CD1c-positive myeloid dendritic cell (primary cell): ENCODE measurements around the gene CELF3.

Source experiments
- DNase-seq: peaks from one replicate; pipeline ENCODE4 v3.0.0-alpha.2; 2016; ENCODE audit errors: extremely low spot score

CELF3 gene

DNA sequence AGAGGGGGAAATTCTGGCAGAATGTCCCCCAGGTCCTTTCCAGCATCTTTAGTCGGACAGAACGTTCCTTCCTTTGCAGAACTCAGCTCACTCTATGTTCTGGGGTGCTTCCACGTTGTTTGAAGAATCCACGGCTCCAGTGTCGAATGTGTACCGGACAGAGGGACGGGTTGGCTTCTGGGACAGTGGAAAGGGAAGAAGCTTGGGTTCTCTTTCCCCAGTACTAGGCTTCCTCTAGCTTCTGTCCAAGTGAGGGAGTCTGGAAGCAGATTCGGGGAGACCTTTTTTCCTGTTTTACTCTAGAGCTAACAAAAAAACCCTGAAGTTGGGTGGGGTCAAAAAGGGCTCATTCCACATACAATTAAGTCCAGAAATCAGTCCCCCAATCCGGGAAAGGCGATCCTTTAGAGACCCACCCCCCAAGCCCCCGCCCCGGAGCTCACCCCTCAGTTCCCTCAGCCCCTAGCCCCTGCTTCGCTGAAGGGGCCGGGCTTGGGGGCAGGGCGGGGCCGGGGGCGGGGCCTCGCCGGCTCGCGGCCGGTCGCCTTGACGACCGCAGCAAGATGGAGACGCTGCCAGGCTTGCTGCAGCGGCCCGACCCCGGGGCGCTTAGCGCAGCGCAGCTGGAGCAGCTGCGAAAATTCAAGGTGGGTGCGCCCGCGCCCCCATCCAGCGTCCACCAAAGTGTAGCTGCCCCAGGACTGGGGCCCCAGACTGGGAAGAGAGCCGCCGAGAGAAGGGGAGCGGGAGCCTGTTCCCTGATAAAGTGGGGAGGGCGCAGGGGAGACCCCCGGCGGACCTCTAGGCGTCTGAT is 4.6 kb upstream of the CELF3 start, which contains the start of gene RIIAD1:
TSS of gene RIIAD1 (plus strand) at position 549 of the 814 bp plus-strand sequence. CDS start at position 564, 15 bp downstream.
- peak; percentile 37 for DNase-seq

DNA sequence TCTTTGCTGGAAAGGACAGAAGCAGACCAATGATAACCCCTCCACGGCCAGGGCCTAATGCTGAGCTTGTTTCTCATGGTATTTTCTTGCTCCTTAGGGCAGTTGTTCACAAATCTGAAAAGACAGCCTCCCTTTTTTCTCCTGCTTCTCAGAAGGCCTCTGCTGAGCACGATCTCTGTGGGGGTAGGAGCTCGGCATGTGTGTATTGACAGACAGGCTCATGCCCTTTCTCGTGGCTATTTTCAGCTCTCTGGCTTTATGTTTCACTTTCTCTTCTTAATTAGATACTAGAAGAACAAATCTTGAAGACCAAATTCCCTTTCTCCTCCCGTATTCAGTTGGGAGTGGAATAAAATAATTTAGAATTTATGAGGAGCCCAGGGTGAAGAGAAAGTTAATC is 4.0 kb upstream of the CELF3 start:
- no peak for DNase-seq

DNA sequence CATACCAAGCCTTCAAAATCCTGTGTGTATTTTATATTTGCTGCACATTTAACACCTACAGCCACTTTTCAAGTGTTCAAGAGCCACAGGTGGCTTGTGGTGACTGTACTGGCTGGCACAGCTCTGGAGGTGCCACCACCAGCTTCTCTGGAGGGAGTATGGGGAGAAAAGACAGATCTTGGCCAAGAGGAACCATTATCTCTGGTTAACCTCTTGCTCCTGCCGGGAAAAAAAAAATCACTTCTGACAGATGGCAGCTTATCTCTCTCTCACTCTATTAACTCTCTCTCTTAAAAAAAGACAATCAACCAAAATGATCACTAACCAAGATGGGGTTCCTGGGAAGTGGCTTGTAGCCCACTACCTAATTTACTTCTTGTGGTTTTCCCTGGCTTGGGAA is 3.5 kb upstream of the CELF3 start:
- DNase-seq = no peak

DNA sequence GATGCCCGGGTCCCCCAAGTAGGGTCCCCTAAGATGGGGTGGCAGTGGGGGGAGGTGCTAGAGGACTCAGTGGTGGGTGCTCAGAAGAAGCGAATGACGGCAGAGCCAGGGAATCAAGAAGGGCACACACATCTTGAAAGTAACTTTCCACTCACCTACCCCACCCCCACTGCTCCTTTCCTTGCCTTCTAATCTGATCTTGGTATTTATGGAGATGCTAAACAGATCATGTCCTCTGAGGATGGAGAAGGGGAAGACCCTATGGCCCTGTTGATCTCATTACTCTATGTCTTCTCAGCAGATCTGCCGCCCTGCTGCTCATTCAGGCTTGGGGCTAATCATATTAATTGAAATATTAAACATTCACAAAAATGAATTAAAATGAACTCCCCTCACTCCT is 2.1 kb upstream of the CELF3 start:
- DNase-seq = no peak

DNA sequence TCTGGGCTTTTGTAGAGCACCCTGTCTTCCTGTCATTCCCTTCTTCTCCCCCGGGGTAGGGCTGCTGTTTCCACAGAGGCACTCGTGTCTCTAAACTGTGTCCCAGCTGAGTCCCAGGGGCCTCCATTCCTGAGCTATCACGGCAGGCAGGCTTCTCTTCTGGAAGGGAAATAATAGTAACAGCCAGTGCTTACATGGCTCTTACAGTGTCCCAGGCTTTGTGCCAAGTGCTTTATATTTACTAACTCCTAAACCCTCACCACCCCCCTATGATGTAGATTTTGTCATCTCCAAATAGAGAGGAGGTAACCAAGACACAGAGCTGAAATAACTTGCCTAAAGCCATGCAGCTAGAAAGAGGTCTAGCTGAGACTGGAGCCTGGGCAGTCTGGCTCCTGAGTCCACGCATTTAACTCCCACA is 1.4 kb upstream of the CELF3 start:
- no peak for DNase-seq

DNA sequence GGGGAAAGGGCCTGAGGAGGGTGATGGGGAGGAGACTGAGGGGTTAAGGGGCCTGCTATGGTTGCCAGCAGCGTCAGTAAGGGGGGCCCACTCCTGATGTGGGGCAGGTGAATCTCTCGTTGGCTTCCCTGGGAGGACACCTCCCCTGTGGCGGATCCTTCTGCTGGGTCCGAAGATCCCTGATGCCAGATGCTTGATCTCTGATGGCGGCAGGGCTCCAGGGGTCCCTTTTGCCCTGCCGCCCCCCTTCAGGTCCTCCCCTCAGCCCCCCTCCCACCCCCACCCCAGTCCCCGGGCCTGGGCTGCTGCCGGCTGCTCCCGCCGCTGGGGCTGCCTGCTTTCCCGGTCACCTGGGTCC is 219 bp downstream of the CELF3 start:
- DNase-seq = no peak

DNA sequence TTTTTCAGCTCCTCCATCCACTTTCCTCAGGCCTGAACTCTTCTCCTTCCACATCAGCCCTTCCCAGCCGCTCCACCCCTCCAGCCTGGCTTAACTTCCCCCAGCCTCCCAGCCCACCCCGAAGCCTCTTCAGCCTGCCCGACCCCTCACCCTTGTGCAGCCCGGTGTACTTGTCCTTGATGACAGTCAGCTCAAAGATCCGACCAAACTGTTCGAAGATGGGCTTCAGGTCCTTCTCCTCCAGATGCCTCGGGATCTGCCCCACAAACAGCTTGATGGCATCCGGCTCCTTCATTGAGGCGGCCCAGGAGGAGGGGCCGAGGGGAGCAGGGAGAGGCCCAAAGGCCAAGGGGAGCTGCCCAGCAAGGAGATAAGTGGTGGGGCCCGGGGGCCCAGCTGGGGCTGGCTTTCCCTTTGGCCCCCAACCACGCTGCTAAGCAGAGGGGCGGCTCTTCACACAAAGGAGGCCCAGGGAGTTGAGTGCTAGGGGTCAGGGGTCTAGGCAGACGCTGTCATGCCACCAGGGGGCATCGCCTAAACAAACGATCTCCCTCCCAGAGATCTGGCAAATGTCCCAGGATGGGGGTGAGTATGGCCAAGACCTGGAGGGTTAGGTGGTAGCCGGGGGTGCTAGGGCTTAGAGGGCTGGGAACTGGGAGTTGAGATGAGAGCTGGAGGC is 738 bp downstream of the CELF3 start:
- DNase-seq = no peak

DNA sequence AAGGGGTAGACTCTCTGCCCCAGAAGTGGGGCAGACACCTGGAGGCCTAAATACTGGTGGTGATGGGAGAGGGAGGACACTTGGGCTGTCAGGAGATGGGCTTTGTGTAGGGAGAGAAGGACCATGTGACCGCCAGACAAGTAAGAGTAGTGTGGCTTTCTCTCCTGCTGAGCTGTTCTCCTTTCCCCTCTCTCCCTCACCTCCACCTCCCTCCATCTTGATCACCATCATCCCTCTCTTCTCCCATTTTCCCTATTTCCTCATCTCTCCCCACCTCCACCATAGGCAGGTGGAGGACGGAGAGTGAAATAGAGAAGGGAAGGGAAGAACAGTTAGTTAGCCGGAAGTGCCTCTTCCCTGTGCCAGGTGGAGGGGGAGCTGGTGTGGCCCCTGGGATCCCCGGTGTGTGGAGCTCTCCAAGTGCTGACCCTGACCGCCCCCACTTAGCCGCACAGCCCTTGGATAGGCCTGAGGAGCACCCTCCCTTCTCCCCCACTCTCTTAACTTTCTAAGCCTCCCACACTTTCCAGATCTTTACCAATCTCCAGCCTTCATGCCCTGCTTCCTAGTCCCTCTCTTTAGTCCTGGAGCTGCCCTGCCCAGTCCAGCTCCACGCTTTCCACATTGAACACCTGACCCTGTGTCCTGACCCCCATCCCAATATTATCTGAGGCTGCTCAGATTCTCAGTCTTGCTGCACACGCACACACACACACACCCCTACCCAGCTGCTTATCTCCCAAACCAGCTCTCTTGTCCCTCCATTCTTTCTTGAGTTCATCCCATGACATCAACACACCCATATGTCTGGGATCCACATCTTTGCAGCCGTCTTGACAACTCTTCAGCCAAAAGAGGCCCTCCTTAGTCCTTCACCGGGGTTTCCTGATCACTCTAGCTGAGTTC is 1.5 kb downstream of the CELF3 start:
- DNase-seq = no peak

DNA sequence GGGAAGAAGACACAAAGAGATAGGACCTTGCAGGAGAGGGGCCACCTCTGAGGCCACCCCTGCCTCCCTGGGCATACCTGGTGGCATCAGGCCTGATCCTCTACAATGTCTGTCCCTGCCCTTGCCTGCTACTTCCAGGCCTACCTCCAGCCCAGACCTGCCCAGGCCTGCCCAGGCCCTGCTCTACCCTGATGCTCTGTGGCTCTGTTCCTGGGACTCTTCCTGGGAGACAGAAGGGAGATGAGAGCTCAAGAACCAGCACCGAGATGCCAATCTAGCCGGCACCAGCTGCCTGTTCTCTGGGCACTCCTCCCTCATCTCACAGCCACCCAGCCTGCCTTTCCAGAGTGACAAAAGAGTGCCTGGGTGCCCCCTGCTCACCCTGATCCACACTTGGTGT is 2.7 kb downstream of the CELF3 start:
- no peak for DNase-seq

DNA sequence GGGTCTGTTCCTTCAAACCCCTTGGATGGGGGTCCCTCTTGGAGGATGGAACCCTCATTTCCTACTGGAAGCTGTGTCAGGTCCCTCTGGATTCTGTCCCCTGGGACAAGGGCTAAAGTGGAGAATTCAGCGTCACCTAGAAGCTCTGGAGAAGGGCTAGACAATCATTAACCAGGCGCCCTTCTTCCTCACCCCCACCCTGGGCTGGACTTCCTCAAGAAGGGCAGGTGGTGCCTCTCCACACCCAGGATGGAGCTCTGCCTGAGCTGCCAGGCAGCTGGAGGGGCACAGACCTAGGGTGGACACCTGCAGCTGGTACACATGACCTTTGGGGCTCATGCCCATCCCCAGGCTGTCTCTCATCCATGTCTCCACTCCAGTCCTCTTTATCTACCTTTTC is 3.6 kb downstream of the CELF3 start:
- DNase-seq = no peak

DNA sequence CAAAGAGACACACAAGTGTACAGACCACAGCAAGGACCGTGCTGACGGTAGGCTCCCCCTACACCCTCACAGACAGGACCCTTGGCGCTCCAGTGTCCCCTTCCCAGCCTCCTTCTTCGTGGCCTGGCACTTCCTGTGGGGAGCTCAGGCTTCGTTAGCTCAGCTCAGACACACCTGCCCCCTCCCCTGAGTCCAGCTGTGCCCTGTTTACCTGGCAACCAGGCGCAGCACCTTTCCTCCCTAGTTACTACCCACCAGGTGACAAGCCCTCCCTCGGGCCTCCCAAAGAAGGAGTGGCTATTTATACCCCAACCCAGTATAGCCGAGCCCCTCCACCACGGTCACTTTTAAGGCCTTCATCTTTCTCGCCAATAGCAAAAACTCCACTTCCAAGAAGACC is 4.7 kb downstream of the CELF3 start:
- DNase-seq = no peak

DNA sequence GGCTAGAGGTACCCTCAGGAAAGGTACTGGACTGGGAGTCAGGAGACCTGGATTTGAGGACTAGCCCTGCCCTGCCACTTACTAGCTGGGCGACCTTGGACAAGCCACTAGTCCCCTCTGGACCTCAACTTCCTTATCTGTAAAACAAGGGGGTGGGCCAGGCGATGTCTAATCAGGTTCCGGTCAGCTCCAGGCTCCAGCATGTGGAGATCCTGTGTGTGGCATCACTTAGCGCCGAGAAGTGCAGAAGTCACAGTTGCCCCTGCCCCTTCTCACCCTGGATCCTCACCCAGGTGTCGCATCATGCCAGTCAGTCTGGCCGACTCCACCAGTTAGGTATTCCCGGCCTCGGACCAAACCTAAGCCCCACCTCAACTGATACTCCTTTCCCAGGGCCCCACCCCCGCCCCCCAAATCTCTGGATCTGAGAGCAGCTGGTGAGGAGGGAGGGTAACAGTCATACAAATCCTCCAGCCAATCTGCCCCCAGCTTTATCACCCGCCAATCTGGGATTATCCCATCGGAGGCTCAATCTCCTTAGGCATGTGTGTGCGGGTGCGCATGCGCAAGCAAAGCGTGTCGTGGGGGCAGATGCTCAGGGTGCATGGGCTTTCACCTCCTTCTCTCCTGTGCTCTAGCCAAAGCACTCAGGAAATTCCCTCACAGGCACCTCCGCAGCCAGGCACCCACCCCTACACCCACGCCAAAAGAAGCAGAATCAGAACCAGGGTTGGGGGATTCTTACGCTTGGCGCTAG is 5.4 kb downstream of the CELF3 start:
- DNase-seq = no peak

DNA sequence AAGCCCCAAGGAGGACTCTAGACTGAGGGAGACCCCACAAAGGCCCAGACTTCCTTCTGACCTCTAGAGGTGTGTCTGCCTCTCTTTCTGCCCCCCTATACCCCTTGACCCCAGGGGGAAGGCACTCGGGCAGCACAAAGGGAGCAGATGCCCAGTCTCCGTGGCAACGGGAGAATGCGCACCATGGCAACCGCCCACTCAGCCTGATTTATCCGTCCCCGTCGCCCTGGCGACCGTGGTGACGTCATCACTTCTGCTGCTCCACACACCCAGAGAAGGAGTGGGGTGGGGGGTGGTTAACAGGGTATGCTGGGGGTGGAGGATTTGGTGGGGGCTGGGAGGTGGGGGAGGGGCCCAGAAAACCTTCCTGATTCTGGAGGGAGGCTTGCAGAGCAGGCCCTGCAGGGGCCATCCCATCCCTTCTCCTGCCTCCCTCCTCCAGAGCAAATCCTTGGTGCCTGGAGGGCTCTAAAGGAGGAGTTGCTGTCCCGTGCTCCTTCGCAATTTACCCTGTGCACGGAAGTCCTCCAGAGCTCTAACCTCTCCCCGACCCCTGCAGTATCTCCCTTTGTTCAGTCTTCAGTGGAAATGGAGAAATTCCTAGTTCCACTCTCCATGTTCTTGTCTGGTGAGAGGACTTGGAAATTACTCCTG is 6.3 kb downstream of the CELF3 start:
- DNase-seq = peak; percentile 56

DNA sequence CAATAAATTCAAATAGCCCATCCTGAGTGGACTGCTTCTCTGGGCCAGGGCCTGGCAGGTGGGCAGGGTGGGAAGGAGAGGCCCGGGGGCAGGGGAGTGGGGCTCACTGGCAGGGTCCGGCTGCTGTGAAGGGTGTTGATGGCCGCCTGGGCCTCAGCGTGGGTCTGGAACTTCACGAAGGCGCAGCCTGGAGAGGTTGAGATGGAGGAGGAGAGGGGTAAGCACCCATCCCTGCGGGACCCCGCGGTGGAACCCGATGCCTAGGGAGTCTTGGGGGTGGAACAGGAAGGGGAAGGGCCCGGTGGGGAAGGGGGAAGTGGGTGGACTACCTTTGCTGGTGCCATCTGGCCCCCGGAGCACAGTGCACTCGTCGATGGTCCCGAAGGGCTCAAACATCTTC is 7.7 kb downstream of the CELF3 start:
- DNase-seq = no peak

DNA sequence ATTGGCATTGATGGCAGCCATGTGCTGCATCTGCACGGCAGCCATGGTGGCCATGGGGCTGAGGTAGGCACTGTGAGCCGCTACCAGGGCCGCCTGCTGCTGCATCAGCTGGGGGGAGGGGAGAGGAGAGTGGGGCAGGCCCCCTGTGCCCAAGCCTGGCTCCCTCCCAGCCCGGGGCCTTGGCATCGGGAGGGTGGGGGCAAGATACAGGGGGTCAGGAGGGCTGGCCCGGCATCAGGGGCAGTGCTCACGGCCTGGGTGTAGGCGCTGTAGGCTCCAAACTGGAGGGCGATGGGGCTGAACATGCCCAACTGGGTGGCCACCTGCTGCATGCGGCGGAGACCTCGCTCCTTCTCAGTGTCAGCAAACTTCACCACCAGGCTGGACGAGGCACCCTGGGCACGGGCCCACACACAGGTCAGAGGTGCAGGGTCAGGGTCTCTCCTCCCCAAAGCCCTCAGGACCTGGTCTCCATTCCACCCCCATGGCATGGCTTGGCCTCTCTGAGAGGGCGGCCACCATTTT is 9.0 kb downstream of the CELF3 start:
- no peak for DNase-seq

DNA sequence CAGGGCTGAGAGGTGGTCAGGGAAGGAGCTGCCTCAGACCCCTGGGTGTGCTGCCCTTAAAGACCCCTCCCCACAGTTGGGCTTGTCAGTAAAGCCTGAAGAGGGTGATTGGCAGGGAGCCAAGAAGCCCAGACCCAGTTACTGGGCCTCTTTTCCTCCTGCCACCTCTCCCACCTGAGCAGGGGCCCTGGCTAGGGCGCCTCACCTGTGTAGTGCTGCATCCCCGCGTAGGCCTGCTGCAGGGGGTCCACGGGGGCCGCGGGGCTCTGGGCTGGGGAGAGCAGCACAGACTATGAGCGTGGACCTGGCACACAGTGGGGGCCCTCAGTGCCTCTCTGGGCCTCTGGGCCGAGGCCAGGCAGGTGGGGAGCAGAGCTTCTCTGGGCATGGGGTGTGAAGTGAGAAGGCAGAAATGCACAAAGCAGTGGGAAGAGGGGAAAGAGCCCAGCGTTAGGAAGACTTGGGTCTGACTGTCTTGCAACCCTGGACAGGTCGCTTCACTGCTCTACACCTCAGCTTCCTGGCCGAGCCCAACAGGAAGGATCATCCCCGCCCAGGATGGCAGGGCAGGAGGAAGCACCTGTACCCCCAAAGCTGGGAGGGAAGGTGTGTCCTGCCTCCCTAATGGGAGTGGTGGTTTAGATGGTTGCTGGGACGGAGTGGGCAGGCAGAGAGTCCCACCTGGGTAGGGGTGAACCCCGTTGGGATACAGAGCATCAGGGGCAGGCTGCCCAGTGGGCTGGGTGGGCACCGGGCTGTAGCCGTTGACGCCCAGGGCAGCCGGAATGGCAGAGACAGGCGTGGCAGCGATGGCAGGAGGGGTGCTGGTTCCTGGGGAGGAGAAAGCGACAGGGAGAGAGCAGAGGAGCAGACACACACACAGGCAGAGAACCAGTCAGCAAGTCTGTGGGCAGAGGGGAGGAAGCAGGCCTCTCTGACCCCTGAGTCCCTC is 9.9 kb downstream of the CELF3 start:
- DNase-seq = no peak

DNA sequence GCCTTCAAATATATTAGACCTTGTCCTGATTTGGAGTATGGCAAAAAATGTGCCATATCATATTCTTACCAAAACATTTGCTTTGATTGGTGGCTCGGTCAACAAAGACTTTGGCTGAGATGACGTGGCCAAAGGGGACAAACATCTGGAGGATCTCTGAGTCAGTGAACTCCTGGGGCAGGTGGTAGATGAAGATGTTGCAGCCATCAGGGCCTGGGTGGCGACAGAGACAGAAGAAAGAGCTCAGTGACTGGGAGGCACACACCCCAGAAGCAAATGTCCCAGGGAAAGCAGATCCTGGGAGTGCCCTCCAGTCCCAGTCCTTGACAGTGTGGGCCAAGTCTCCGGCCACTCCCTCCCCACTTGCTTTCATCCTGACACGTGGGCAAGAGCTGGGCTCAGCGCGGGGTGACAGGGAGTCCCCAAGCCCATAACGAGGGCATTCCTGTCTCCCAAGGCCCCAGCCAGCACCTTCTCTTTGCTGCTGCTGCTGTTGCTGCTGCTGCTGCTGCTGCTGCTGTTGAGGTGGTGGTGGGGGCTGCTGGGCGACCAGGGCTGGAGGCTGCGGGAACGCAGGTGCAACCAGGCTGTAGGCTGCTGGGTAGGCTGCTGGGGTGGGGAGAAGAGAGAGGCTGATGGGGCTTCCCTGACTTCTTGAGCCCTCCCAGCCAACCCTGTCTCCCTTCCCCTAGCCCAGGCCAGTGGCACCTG is 10.7 kb downstream of the CELF3 start:
- no peak for DNase-seq

DNA sequence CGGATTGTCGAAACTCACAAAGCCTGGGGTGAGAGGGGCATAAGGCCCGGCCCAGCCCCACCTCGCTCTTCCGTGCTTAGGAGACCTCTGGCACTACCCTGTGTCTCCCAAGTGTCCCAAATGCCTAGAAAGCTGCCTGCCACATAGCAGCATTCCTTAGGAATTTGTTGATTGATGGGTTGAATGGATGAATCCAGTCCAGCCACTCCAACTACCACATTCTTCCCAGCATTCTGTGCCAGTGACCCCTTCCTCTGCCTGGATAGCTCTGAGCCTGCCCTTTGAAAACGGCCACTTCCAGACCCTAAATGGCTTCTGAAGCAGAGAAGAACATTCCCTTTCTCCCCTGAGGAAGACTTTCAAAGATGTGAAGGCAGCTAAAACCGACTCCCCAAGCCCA is 11.5 kb downstream of the CELF3 start:
- no peak for DNase-seq

DNA sequence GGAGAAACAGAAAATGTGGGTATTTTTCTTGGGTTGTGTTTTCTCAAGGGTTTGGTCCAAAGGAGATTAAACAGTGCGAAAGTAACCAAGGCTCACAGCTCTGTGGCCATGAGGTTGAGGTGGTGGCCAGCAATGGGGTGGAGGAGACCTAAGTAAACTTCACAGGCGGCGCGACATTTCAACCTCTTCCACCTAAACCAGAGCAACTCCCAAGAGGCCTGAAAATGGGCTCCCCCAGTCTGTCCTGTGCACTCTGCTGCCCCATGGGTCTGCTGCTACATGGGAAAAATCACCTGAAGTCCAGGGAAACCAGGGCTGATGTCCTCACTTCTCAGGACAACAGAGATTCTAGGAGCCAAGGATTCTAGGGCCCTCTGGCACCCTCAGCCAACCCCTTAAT is 12.4 kb downstream of the CELF3 start:
- no peak for DNase-seq
